GM23248 (cell line): ENCODE data around the gene PLVAP. TPM values are rescaled to one million over a fixed set of nuclear protein-coding genes. Genes with fewer than 3 reads are reported as not detected.

Experiments
- DNase-seq: peaks from one replicate; pipeline ENCODE4 v3.0.0-alpha.2; 2015
- H2AFZ ChIP-seq: fragments of 200-600 bp; sonication (generic); 2 replicates; pipeline ENCODE4 v1.6.1; 2016; ENCODE audit warnings: antibody characterized with exemption
- H3F3A ChIP-seq: fragments of 200-600 bp; sonication (generic); 2 replicates; pipeline ENCODE4 v1.6.1; 2016; ENCODE audit warnings: mild to moderate bottlenecking, antibody characterized with exemption, mixed run types; ENCODE audit not compliant: insufficient read depth
- H3K27ac ChIP-seq: fragments of 200-600 bp; sonication (generic); 2 replicates; pipeline ENCODE4 v1.5.1; 2016; ENCODE audit warnings: mild to moderate bottlenecking
- H3K27me3 ChIP-seq: fragments of 200-600 bp; sonication (generic); replicated peaks from 2 replicates; pipeline ENCODE4 v1.6.1; 2016; ENCODE audit warnings: mild to moderate bottlenecking; ENCODE audit not compliant: insufficient read depth
- H3K36me3 ChIP-seq: fragments of 200-600 bp; sonication (generic); 2 replicates; pipeline ENCODE4 v1.6.1; 2016; ENCODE audit warnings: low read depth, mild to moderate bottlenecking
- H3K4me1 ChIP-seq: fragments of 200-600 bp; sonication (generic); 2 replicates; pipeline ENCODE4 v1.6.1; 2016; ENCODE audit warnings: mild to moderate bottlenecking; ENCODE audit not compliant: insufficient read depth
- H3K4me2 ChIP-seq: fragments of 200-600 bp; sonication (generic); one replicate; pipeline ENCODE4 v1.6.1; 2016; ENCODE audit warnings: mild to moderate bottlenecking; ENCODE audit not compliant: unreplicated experiment
- H3K4me3 ChIP-seq: fragments of 200-600 bp; sonication (generic); 2 replicates; pipeline ENCODE4 v1.5.1; 2016; ENCODE audit warnings: mild to moderate bottlenecking
- H3K79me2 ChIP-seq: fragments of 200-600 bp; sonication (generic); 2 replicates; pipeline ENCODE4 v1.6.1; 2016; ENCODE audit warnings: mild to moderate bottlenecking; ENCODE audit not compliant: insufficient read depth
- H3K9ac ChIP-seq: fragments of 200-600 bp; sonication (generic); 2 replicates; pipeline ENCODE4 v1.6.1; 2016; ENCODE audit warnings: mild to moderate bottlenecking
- H3K9me2 ChIP-seq: fragments of 200-600 bp; sonication (generic); 2 replicates; pipeline ENCODE4 v1.6.1; 2016; ENCODE audit warnings: mixed run types, mild to moderate bottlenecking, moderate library complexity; ENCODE audit not compliant: insufficient read depth
- H3K9me3 ChIP-seq: fragments of 200-600 bp; sonication (generic); one replicate; pipeline ENCODE4 v1.6.1; 2017; ENCODE audit warnings: low read depth
- H4K20me1 ChIP-seq: fragments of 200-600 bp; sonication (generic); 2 replicates; pipeline ENCODE4 v1.6.0; 2016; ENCODE audit not compliant: insufficient read depth
- EZH2 ChIP-seq: fragments of 200-600 bp; sonication (generic); IDR thresholded peaks from 2 replicates; pipeline ENCODE4 v1.6.1; 2018; ENCODE audit warnings: antibody characterized with exemption, mild to moderate bottlenecking; ENCODE audit not compliant: insufficient read depth, poor library complexity, severe bottlenecking
- EZH2phosphoT487 ChIP-seq: fragments of 200-600 bp; sonication (generic); IDR thresholded peaks from 2 replicates; pipeline ENCODE4 v1.6.1; 2018; ENCODE audit warnings: antibody characterized with exemption, moderate library complexity, mild to moderate bottlenecking, low read depth; ENCODE audit not compliant: insufficient read depth
- WGBS, 2 experiments: methylation state at CpG; one replicate each; pipeline ENCODE4 v1.1.6; 2015 to 2017; ENCODE audit warnings: low lambda C conversion rate in 2 of 2, low coverage in 1 of 2; ENCODE audit errors: missing lambda C conversion rate in 2 of 2; 5-methylcytosine and 5-hydroxymethylcytosine counted together
- in situ Hi-C: fragments of 300-500 bp; cut with MboI; formaldehyde crosslinking; loops from 2 replicates; pipeline ENCODE4 v1.15.0; 2020
- polyA plus RNA-seq: library from polyadenylated mRNA; unstranded; fragments of >200 nt; fragmentation: Nextera tagmentation; extraction: Ambion mirVana; gene quantifications from 2 replicates; pipeline ENCODE4 v1.2.1, GENCODE V29; 2016
- total RNA-seq: library from RNA; depleted of rRNA; stranded (reverse); fragments of >200 nt; shearing (Covaris generic); gene quantifications from 2 replicates; pipeline ENCODE4 v1.2.3, GENCODE V29; 2014

PLVAP gene
- total and polyA plus RNA-seq, 2 experiments from 2014 or later: not detected

- Histone ChIP-seq H3K79me2 (no peaks in the 10 kb centered on the region), H3K27me3 (no peaks in the 10 kb centered on the region), H3K9ac (no peak overlapping the region), H2AFZ (no peak overlapping the region), H4K20me1 (no peaks in the 10 kb centered on the region), H3K27ac (no peak overlapping the region), H3K9me3 (no peaks in the 10 kb centered on the region), H3K4me3 (no peak overlapping the region), H3K4me2 (no peak overlapping the region), H3K9me2 (no peaks in the 10 kb centered on the region), H3F3A (no peaks in the 10 kb centered on the region), H3K4me1 (no peaks in the 10 kb centered on the region), H3K36me3 (no peaks in the 10 kb centered on the region)
- TF ChIP-seq EZH2: no peak
- no peak for TF ChIP-seq EZH2phosphoT487
- in situ Hi-C loops: no loop called here
- 32 to 39% methylated on average over 30 to 34 of the region's 36 CpGs for WGBS, 2 experiments
- DNase-seq: peak; percentile 49
Observed at GRCh38 chr19:17402982-17403855, 26.1 kb upstream of the PLVAP start.

DNA sequence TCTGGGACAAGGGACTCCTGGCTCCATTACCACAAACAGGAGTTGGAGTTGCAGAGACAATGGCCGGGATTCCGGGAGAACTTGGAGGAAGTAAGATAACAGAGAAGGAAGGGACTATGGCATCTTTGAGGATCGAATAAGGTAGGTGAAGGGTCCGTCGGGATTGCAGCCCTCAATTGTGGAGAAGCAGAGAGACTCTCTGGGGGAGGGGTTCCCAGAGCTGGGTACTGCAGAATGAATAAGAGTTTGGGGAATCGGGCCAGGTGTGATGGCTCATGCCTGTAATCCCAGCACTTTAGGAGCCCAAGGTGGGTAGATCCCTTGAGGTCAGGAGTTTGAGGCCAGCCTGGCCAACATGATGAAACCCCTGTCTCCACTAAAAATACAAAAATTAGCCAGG lies 24.5 kb upstream of the PLVAP start:
- Histone ChIP-seq H2AFZ (no peak overlapping the region), H3K27me3 (no peaks in the 10 kb centered on the region), H3K9me2 (no peaks in the 10 kb centered on the region), H3K4me3 (no peak overlapping the region), H3K9ac (no peak overlapping the region), H3F3A (no peaks in the 10 kb centered on the region), H3K36me3 (no peaks in the 10 kb centered on the region), H3K4me2 (no peak overlapping the region), H3K9me3 (no peaks in the 10 kb centered on the region), H3K79me2 (no peaks in the 10 kb centered on the region), H4K20me1 (no peaks in the 10 kb centered on the region), H3K27ac (no peak overlapping the region), H3K4me1 (no peaks in the 10 kb centered on the region)
- in situ Hi-C loops: no loop called here
- TF ChIP-seq EZH2: no peak
- TF ChIP-seq EZH2phosphoT487: no peak
- DNase-seq: no peak
- 83 to 88% methylated on average over 6 of the region's 6 CpGs for WGBS, 2 experiments

GRCh38 chr19:17398902-17399527 lies 21.9 kb upstream of the PLVAP start:
- Histone ChIP-seq H3K27ac (no peak overlapping the region), H3K4me3 (no peak overlapping the region), H3K9me2 (no peaks in the 10 kb centered on the region), H3K27me3 (no peaks in the 10 kb centered on the region), H4K20me1 (no peaks in the 10 kb centered on the region), H3K4me2 (no peak overlapping the region), H3K9ac (no peak overlapping the region), H3K36me3 (no peaks in the 10 kb centered on the region), H3K4me1 (no peaks in the 10 kb centered on the region), H3F3A (no peaks in the 10 kb centered on the region), H3K9me3 (no peaks in the 10 kb centered on the region), H2AFZ (no peak overlapping the region), H3K79me2 (no peaks in the 10 kb centered on the region)
- DNase-seq: no peak
- WGBS, 2 experiments: 44 to 63% methylated on average over 5 to 8 of the region's 8 CpGs
- TF ChIP-seq EZH2phosphoT487: no peak
- no peak for TF ChIP-seq EZH2
- in situ Hi-C loops: no loop called here

DNA sequence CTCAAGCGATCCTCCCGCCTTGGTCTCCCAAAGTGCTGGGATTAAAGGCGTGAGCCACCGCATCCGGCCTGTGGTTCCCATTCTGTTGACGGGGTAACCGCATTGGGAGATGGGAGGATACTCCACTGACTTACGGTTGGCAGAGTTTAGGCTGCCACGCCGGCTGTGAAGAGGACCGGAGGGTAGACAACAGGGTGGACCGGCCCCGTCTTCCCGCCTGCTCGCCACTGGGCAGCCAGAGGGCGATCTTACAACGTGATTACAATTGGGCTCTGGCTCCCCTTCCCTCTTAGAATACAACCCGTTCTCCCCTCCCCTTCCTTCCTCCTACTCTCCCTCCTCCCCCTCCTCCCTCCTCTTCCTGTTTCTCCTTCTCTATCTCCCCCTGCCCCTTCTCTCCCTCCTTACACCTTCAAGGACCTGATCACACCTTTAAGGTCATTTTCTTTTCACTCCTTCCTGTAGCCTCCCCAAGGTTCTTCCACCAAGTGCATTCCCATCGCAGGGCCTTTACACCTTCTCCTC lies 17.8 kb upstream of the PLVAP start:
- no peaks in the 10 kb centered on the region for H3K79me2 ChIP-seq
- H3K27me3 ChIP-seq: no peaks in the 10 kb centered on the region; the same call in 1 of the 2 replicates
- WGBS, 2 experiments: 15 to 20% methylated on average over 14 to 19 of the region's 19 CpGs
- H2AFZ ChIP-seq: peak overlapping the region; percentile 66
- H3K4me2 ChIP-seq: no peak overlapping the region
- no peak overlapping the region for H3K9ac ChIP-seq
- H3F3A ChIP-seq: no peaks in the 10 kb centered on the region
- TF ChIP-seq EZH2: no peak
- TF ChIP-seq EZH2phosphoT487: no peak
- H3K9me3 ChIP-seq: no peaks in the 10 kb centered on the region
- no peaks in the 10 kb centered on the region for H4K20me1 ChIP-seq
- no peak overlapping the region for H3K4me3 ChIP-seq
- H3K4me1 ChIP-seq: no peaks in the 10 kb centered on the region
- H3K27ac ChIP-seq: no peak overlapping the region
- in situ Hi-C loops: no loop called here
- no peaks in the 10 kb centered on the region for H3K9me2 ChIP-seq
- H3K36me3 ChIP-seq: no peaks in the 10 kb centered on the region
- peak; percentile 74 for DNase-seq
